Stimulated activated CD4-positive, alpha-beta T cell treated with anti-CD3 and anti-CD28 coated beads, Interleukin-12 subunit alpha, Interleukin-12 subunit beta, amount 100 ng/mL, for 4 hours (primary cell): Measurements from ENCODE around the gene TRAPPC8.
"Not testable (repeated sequence)": the region's sequence is repeated elsewhere in the genome, so short reads cannot be mapped to it uniquely, and the experiment has no call there.

Source experiments
- DNase-seq: peaks from one replicate; pipeline ENCODE4 v3.0.0-alpha.2; 2020

Gene TRAPPC8

GRCh38 chr18:31943878-31944816, 1.2 kb upstream of the TRAPPC8 start:
- DNase-seq: no peak

- no peak for DNase-seq
These were observed 483 bp downstream of the TRAPPC8 start for GRCh38 chr18:31942291-31942998.

DNA sequence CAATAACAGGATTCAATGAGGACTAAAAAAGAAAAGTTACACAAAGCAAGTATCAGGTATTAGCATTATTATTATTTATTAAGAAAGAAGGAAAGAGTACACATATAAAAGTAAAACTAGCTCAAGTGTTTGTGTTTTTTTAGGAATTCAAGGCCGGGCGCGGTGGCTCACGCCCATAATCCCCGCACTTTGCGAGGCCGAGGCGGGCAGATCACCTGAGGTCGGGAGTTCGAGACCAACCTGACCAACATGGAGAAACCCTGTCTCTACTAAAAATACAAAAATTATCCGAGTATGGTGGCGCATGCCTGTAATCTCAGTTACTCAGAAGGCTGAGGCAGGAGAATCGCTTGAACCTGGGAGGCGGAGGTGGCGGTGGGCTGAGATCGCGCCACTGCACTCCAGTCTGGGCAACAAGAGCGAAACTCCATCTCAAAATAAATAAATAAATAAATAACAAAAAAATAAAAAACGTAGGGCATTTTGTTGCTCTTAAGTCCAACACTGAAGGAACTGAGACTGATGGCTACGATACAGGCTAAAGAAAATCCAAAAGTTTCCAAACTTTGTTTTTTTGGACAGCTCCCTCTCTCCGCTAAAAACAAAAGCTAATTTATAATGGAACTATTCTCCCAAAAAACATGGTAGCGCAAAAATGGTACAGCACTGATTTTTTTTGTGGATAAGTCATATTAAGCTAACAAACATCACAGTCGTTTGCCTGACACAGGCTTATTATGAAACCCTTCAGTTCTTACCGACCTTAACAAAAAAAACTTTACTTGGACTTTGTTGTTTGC, 1.7 kb downstream of the TRAPPC8 start:
- no peak for DNase-seq

DNA sequence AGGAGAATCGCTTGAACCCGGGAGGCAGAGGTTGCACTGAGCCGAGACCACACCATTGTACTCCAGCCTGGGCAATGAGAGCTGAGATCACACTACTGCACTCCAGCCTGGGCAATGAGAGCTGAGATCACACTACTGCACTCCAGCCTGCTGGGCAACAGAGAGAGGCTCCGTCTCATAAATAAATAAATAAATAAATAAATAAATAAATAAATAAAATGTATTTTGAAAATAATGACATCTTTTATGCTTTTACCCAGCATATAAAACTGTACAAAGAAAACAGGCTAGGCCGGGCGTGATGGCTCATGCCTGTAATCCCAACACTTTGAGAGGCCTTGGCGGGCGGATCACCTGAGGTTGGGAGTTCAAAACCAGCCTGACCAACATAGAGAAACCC, 8.2 kb downstream of the TRAPPC8 start:
- not testable (repeated sequence) for DNase-seq

DNA sequence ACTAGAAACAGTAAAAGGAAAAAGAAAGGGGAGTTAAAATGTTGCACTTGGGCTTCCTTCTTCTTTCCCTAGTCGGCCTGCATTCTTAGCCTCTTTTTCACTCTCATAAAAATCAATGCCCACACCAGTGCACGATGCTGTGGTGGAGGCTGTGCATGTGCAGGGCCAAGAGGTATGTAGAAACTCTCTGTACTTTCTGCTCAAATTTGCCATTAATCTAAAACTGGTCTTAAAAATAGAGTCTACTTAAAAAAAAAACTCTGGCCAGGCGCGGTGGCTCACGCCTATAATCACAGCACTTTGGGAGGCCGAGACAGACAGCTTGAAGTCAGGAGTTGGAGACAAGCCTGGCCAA, 11.1 kb downstream of the TRAPPC8 start:
- DNase-seq: no peak

DNA sequence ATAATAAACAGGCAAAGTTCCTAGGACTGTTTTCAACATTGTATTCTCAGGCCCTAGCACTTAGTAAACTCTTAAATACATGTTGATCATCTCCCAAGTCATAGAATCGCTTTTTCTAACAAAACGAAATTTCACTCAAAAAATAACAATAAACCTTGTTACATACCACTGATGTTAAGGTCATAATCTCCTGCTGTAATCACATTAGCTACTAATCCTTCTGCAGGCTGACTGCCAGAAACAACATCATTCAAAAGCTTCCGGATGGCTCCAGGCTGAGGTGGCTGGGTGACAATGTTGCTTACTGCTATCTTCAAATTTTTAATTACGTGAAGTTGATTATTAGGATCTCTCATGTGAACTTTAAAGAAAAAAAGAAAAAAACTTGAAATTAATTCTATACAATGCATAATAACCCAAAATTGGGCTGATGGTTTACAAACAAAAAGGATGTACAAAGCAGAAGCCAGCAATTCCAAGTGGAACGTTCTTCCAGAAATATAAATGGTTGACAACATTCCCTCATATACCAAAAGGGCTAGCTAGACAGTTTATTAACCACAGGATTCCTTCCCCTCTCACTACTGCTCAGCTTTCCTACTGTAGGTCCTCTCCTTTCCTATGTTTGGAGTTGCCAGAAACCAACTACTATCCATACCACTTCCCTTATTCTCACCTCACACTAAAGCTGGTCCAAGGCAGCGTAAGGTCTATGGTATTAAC, 11.6 kb downstream of the TRAPPC8 start:
- no peak for DNase-seq

GRCh38 chr18:31929273-31929672, 13.7 kb downstream of the TRAPPC8 start:
- no peak for DNase-seq

- DNase-seq: not testable (repeated sequence)
These were observed 15.9 kb downstream of the TRAPPC8 start for GRCh38 chr18:31926988-31927387.

DNA sequence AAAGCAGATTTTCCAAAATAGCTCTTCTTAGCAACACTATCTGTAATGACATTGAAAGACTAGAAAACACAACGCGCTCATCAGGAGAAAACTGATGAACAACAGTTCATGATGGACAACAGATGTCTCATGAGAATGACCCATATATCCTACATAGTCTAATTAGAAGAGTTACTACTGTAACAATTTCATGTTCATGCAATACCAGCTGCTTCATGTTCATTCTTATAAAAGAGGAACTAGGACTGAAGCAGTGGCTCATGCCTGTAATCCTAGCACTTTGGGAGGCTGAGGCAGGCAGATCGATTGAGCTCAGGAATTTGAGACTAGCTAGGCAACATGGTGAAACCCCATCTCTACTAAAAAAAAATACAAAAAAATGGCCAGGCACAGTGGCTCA, 22.7 kb downstream of the TRAPPC8 start:
- no peak for DNase-seq

DNA sequence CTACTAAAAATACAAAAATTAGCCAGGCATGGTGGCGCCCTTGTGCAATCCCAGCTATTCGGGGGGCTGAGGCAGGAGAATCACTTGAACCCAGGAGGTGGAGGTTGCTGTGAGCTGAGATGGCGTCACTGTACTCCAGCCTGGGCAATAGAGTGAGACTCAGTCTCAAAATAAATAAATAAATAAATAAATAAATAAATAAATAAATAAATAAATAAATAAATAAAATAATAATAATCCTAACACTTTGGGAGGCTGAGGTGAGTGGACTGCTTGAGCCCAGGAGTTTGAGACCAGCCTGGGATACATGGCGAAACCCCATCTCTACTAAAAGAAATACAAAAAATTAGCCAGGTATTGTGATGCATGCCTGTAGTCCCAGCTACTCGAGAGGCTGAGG, 23.6 kb downstream of the TRAPPC8 start:
- not testable (repeated sequence) for DNase-seq

- no peak for DNase-seq
These were observed 24.2 kb downstream of the TRAPPC8 start for GRCh38 chr18:31918733-31919132.

DNA sequence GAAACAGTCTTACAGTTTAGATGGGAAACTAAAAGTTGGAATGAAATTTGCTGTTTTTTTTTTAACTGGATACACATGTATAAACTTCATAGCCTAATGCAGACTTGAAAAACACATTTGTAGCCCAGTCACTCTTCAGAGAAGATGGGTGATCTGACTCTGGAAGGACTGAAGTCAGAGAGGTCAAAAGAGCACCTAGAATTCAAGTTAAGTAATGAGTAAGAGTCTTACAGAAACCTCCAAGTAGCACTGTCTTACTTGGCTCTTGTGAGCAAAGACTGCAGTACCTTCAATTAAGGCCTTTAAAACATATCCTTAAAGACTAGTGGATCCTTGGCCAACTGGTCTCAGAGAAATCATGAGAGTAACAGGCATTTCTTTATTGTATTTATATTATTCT, 41.9 kb downstream of the TRAPPC8 start:
- DNase-seq: no peak

DNA sequence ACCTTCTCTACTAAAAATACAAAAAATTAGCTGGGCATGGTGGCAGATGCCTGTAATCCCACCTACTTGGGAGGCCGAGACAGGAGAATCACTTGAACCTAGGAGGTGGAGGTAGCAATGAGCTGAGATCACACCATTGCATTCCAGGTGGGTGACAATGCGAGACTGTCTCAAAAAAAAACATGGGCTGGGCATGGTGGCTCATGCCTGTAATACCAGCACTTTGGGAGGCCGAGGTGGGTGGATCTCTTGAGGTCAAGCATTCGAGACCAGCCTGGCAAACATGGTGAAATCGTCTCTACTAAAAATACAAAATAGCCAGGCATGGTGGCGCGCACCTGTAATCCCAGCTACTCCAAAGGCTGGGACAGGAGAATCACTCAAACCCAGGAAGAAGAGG, 43.2 kb downstream of the TRAPPC8 start:
- not testable (repeated sequence) for DNase-seq

DNA sequence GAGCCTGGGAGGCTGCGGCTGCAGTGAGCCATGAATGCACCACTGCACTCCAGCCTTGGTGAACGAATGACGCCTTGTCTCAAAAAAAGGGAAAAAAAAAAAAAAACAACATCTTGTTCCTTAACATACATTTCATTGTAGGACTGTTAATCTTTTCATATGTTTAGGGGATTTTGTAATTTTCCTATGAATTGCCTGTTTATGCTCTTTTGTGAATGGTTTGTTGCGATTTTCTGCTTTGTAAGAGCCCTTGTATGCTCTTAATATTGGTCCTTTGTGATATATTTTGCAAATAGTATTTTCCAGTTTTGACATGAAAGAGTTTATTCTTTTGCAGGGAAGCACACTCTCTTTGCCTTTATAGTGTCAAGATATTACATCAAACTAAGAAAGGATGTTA, 50.0 kb downstream of the TRAPPC8 start:
- no peak for DNase-seq

GRCh38 chr18:31891566-31891965, 51.4 kb downstream of the TRAPPC8 start:
- no peak for DNase-seq

DNA sequence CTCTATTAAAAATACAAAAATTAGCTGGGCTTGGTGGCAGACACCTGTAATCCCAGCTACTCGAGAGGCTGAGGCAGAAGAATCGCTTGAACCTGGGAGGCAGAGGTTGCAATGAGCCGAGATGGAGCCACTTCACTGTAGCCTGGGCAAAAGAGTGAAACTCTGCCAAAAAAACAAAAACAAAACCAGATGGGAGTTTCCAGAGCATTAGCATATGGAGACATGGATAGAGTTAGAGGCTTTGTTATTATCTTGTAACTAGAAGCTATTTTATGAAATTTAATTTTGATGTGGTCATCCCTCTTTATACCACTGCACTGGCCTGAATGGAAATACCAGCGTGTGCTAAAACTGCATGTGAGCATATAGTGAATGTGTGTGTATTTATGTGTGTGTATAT, 58.9 kb downstream of the TRAPPC8 start:
- no peak for DNase-seq

DNA sequence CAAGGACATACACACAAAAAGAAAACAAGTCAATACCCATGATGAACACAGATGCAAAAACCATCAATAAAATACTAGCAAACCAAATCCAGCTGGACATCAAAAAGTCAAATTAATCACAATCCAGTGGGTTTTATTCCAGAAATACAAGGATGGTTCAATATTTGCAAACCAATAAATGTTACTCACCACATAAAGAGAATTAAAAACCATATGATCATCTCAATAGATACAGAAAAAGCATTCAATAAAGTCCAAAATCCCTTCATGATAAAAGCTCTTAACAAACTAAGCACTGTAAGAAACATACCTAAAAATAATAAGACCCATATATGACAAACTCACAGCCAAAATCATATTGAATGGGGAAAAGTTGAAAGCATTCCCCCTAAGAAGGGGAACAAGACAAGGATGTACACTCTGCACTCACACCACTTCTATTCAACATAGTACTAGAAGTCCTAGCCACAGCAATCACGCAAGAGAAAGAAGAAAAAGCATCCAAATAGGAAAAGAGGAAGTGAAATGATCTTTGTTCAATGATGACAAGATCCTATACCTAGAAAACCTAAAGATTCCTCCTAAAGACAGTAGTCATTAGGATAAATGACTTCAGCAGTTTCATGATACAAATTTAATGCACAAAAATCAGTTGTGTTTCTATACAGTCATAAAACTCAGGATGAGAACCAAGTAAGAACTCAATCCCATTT, 62.6 kb downstream of the TRAPPC8 start:
- no peak for DNase-seq

- DNase-seq: no peak
These were observed 64.6 kb downstream of the TRAPPC8 start for GRCh38 chr18:31878358-31878757.

DNA sequence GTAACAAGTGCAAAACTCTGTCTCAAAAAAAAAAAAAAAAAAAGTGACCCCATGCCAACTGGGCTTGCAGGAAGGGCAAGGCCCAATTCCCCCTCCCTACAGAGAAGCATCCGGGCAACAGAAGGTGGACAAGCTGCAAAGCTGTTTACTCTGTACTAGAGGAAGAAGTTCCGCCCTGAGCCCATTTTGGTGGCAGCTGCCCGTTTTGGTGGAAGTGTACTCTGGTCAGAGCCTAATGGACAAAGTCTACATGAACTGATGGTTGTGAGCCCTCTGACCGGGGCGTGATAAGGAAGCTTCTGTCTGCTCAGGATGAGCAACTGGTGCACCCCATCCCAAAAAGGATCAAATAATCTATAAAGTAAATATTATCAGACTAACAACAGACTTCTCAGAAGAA, 65.0 kb downstream of the TRAPPC8 start:
- no peak for DNase-seq

DNA sequence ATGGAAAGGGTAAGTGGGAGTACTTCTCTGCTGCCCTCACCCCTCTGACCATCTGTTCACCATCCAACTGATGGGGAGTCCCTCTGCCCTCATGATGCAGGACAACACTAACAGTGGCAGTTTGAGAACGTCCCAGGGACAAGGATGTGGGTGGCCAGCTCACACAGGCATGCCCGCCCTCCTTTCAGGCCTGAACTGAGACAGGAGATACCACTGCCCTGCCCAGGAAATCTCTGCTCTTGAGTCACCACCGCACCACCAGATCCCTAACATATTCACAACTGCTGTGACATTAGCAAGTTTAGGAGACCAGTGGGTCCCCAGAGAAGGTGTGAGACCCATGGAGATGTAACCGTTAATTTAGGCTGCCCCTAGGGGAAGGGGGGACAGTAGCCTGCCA, 66.2 kb downstream of the TRAPPC8 start:
- no peak for DNase-seq

GRCh38 chr18:31875301-31875700, 67.6 kb downstream of the TRAPPC8 start:
- no peak for DNase-seq

DNA sequence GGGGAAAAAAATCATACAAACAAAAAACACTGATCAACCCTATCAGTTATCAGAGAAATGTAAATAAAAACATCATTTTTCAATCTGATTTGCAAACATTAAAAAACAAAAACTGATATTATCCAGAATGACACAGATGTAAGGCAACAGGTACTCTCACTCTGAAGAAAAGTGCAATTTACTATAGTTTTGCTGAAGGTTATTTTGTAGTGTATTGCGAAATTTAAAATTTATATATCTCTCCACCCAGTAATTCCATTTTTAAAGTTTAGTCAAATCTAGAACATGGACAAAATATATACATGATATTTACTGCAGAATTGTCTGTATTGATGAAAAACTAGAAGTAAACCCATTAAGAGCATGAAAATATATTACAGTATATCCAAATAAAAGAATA, 79.8 kb downstream of the TRAPPC8 start:
- DNase-seq: no peak
